ENCODE results near the gene HGS.

GRCh38 chr17:81652906-81653771 is 30.7 kb upstream of the HGS start:
- TF ChIP-seq MXI1 (IDR thresholded peaks at IDR 0.05; ENCODE audit: borderline replicate concordance, low read depth, low read length), result no peak
- TF ChIP-seq CTCF (conservative IDR thresholded peaks at IDR 0.05; ENCODE audit: low read depth, low read length), result no peak
- TF ChIP-seq SMC3 (IDR thresholded peaks at IDR 0.05; ENCODE audit: low read depth, low read length), result no peak
- TF ChIP-seq POLR2A (IDR thresholded peaks at IDR 0.05; ENCODE audit: low read depth, low read length), result no peak
- TF ChIP-seq CEBPB (IDR thresholded peaks at IDR 0.05; ENCODE audit: low read depth, low read length), result no peak
- TF ChIP-seq RCOR1 (IDR thresholded peaks at IDR 0.05; ENCODE audit: insufficient replicate concordance, low read length), result no peak
- TF ChIP-seq RAD21 (IDR thresholded peaks at IDR 0.05; ENCODE audit: low read length), result no peak
- no peak for TF ChIP-seq ELK1 (IDR thresholded peaks at IDR 0.05; ENCODE audit: borderline replicate concordance, low read depth, low read length)
- TF ChIP-seq FOS (IDR thresholded peaks at IDR 0.05; ENCODE audit: low read depth, low read length), result no peak
- TF ChIP-seq RFX5 (IDR thresholded peaks at IDR 0.05; ENCODE audit: low read depth, low read length), result no peak
- no peak for TF ChIP-seq USF2 (IDR thresholded peaks at IDR 0.05; ENCODE audit: low read depth, low read length)
- TF ChIP-seq BHLHE40 (IDR thresholded peaks at IDR 0.05; ENCODE audit: low read depth, low read length), result no peak
- TF ChIP-seq NFE2L2 (IDR thresholded peaks at IDR 0.05; ENCODE audit: low read depth, low read length), result no peak
- TF ChIP-seq MAZ (IDR thresholded peaks at IDR 0.05; ENCODE audit: borderline replicate concordance, low read depth, low read length), result no peak
